ENCODE results near the gene CCDC144A.
"Not testable (repeated sequence)": the region's sequence is repeated elsewhere in the genome, so short reads cannot be mapped to it uniquely, and the experiment has no call there.

The CCDC144A gene

GRCh38 chr17:16818821-16819683 lies 129.0 kb downstream of the CCDC144A start:
- DNase-seq, result no peak

- no peak for DNase-seq
Measured at GRCh38 chr17:16820161-16820877, 130.3 kb downstream of the CCDC144A start.

GRCh38 chr17:16820979-16821543 lies 131.0 kb downstream of the CCDC144A start:
- no peak for DNase-seq

- not testable (repeated sequence) for DNase-seq
Measured at GRCh38 chr17:16822133-16822532, 132.1 kb downstream of the CCDC144A start.

- DNase-seq, result not testable (repeated sequence)
Measured at GRCh38 chr17:16823768-16824406, 133.8 kb downstream of the CCDC144A start.
